ENCODE results near the gene TPCN2.

TPCN2 gene

GRCh38 chr11:69113646-69114340, 65.1 kb downstream of the TPCN2 start:
- in situ Hi-C loops (cut with HindIII; ENCODE audit: low pct_ligation_motif_present, low pct_unique_long_range_greater_than_20kb, low sequenced_read_pairs) = loop anchor here (25.0 kb wide), 1 partner anchor 549 kb away; no protein-coding TSS in a partner anchor
- no peak for DNase-seq

DNA sequence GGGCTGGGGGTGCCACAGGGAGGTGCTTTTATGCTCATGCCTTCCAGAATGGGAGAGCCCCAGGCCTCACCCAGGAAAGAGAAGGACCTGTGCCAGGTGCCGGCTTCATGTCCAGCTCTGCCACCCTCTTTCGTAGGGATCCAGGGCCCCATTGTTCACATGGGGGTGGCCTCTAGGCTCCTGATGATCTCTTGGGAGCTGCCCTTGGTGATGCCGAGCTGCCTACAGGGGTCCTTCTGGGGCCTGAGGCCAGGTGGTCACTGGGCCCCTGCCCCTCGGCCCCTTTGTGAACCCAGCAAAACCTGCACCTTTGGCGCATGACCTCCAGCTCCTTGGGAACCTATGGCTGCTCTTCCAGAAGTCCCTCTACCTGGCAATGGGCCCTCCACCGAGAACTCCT, 65.6 kb downstream of the TPCN2 start:
- no peak for DNase-seq
- in situ Hi-C loops (cut with HindIII; ENCODE audit: low pct_ligation_motif_present, low pct_unique_long_range_greater_than_20kb, low sequenced_read_pairs) = loop anchor here (25.0 kb wide), 1 partner anchor 548 kb away; no protein-coding TSS in a partner anchor

GRCh38 chr11:69114811-69115523, 66.2 kb downstream of the TPCN2 start:
- DNase-seq = no peak
- in situ Hi-C loops (cut with HindIII; ENCODE audit: low pct_ligation_motif_present, low pct_unique_long_range_greater_than_20kb, low sequenced_read_pairs) = loop anchor here (25.0 kb wide), 1 partner anchor 547 kb away; no protein-coding TSS in a partner anchor

GRCh38 chr11:69115586-69116560, 67.1 kb downstream of the TPCN2 start:
- in situ Hi-C loops (cut with HindIII; ENCODE audit: low pct_ligation_motif_present, low pct_unique_long_range_greater_than_20kb, low sequenced_read_pairs) = loop anchor here (25.0 kb wide), 1 partner anchor 546 kb away; no protein-coding TSS in a partner anchor
- peak; percentile 49 for DNase-seq

- no peak for DNase-seq
- in situ Hi-C loops (cut with HindIII; ENCODE audit: low pct_ligation_motif_present, low pct_unique_long_range_greater_than_20kb, low sequenced_read_pairs) = loop anchor here (25.0 kb wide), 1 partner anchor 546 kb away; no protein-coding TSS in a partner anchor
These were observed 67.9 kb downstream of the TPCN2 start for GRCh38 chr11:69116671-69117070.

DNA sequence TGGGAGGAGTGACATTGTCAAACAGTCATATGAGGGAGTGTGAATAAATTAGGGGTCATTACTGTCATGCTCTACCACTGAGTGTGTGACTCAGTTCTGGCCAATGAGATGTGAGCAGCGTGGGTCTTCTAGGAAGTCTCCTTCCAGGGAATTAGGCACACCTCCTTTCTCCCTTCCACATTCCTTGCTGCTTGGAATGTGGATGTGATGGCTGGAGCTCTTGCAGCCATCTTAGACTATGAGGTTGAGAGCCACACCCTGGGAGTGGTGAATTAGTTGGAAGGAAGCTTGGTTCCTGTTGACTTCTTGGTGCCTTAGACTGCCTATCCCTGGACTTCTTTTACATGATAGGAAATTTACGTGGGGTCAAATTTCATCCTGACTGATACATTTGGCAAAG, 70.5 kb downstream of the TPCN2 start:
- no peak for DNase-seq
- in situ Hi-C loops (cut with HindIII; ENCODE audit: low pct_ligation_motif_present, low pct_unique_long_range_greater_than_20kb, low sequenced_read_pairs) = loop anchor here (25.0 kb wide), 1 partner anchor 543 kb away; no protein-coding TSS in a partner anchor

- in situ Hi-C loops (cut with HindIII; ENCODE audit: low pct_ligation_motif_present, low pct_unique_long_range_greater_than_20kb, low sequenced_read_pairs) = loop anchor here (25.0 kb wide), 1 partner anchor 542 kb away; no protein-coding TSS in a partner anchor
- no peak for DNase-seq
These were observed 71.6 kb downstream of the TPCN2 start for GRCh38 chr11:69120096-69120875.

- DNase-seq = no peak
- in situ Hi-C loops (cut with HindIII; ENCODE audit: low pct_ligation_motif_present, low pct_unique_long_range_greater_than_20kb, low sequenced_read_pairs) = loop anchor here (25.0 kb wide), 1 partner anchor 541 kb away; no protein-coding TSS in a partner anchor
These were observed 72.3 kb downstream of the TPCN2 start for GRCh38 chr11:69121021-69121420.

- no peak for DNase-seq
- in situ Hi-C loops (cut with HindIII; ENCODE audit: low pct_ligation_motif_present, low pct_unique_long_range_greater_than_20kb, low sequenced_read_pairs) = loop anchor here (25.0 kb wide), 1 partner anchor 541 kb away; no protein-coding TSS in a partner anchor
These were observed 73.0 kb downstream of the TPCN2 start for GRCh38 chr11:69121621-69122325.

GRCh38 chr11:69122326-69122629, 73.5 kb downstream of the TPCN2 start:
- DNase-seq = no peak
- in situ Hi-C loops (cut with HindIII; ENCODE audit: low pct_ligation_motif_present, low pct_unique_long_range_greater_than_20kb, low sequenced_read_pairs) = loop anchor here (25.0 kb wide), 1 partner anchor 540 kb away; no protein-coding TSS in a partner anchor

DNA sequence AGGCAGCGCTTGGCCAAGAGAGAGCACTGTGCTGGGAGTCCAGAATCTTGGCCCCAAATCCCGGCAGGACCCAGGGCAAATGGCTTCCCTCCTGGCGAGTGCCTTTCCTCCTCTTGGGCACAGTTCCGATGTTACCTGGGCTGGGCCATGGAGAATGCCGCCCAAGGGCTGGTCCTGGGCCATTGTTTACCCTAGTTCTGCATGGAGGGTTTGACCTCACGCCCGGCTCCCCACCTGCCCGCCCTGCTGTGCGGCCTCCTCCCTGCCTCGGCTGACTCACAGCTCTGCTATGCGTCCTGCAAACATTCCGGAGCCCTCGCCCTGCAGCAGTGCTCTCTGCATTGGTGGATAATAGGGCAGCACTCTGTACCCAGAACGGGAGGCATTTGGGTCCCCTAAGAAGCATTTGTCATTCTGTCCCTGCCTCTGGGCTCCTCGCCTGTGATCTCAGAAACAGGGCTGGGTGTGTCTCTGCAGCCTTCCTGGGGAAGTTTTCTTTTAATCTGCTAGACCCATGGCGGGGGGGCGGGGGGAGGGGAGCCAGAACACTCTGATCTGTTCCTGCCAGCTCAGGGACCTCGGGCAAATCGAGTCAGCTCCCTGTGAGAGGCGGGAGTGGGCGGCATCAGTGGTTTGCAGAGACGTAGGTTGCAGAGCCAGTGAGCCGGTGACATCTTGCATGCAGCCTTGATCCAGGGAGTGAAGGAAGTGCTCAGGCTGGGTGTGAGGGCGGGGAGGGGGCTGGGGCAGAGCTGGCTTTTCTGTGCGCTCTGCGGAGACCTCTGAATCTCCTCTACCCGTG, 74.1 kb downstream of the TPCN2 start:
- in situ Hi-C loops (cut with HindIII; ENCODE audit: low pct_ligation_motif_present, low pct_unique_long_range_greater_than_20kb, low sequenced_read_pairs) = loop anchor here (25.0 kb wide), 1 partner anchor 539 kb away; no protein-coding TSS in a partner anchor
- DNase-seq = peak; percentile 91

- DNase-seq = no peak
- in situ Hi-C loops (cut with HindIII; ENCODE audit: low pct_ligation_motif_present, low pct_unique_long_range_greater_than_20kb, low sequenced_read_pairs) = loop anchor here (25.0 kb wide), 1 partner anchor 538 kb away; no protein-coding TSS in a partner anchor
These were observed 75.1 kb downstream of the TPCN2 start for GRCh38 chr11:69123593-69124545.

- no peak for DNase-seq
- in situ Hi-C loops (cut with HindIII; ENCODE audit: low pct_ligation_motif_present, low pct_unique_long_range_greater_than_20kb, low sequenced_read_pairs) = no loop called here
These were observed 77.1 kb downstream of the TPCN2 start for GRCh38 chr11:69125861-69126260.

DNA sequence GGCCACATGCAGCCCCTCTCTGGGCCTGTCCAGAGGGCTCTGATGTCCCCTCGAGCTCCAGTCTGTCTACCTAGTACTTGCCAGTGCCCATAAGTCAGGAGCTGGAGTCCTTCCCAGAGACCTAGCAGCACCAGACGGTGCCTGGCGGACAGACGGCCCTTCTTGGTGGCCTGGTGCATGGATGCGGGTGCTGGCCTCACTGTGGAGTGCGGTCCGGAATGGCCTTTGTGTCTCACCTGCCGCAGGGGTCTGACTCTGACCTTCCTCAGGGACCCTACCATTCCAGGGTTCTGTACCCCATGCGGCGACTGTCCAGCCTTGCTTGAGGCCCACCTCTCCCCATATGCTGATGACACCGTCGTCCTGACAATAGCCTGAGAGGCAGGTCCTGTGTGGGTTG, 77.6 kb downstream of the TPCN2 start:
- in situ Hi-C loops (cut with HindIII; ENCODE audit: low pct_ligation_motif_present, low pct_unique_long_range_greater_than_20kb, low sequenced_read_pairs) = no loop called here

GRCh38 chr11:69127081-69127850, 78.5 kb downstream of the TPCN2 start:
- no peak for DNase-seq
- in situ Hi-C loops (cut with HindIII; ENCODE audit: low pct_ligation_motif_present, low pct_unique_long_range_greater_than_20kb, low sequenced_read_pairs) = no loop called here

More for the DNA sequence above, 77.6 kb downstream of the TPCN2 start:
- DNase-seq = no peak
